ENCODE measurements around the gene DAGLA. TPM values are rescaled to one million over a fixed set of nuclear protein-coding genes. Genes with fewer than 3 reads are reported as not detected.

Gene DAGLA
- total and polyA plus RNA-seq, 2 of the 13 experiments (the other 11 are each of a cell fraction or from before 2014, with no cell fraction given): 2.6 to 3.9 TPM

DNA sequence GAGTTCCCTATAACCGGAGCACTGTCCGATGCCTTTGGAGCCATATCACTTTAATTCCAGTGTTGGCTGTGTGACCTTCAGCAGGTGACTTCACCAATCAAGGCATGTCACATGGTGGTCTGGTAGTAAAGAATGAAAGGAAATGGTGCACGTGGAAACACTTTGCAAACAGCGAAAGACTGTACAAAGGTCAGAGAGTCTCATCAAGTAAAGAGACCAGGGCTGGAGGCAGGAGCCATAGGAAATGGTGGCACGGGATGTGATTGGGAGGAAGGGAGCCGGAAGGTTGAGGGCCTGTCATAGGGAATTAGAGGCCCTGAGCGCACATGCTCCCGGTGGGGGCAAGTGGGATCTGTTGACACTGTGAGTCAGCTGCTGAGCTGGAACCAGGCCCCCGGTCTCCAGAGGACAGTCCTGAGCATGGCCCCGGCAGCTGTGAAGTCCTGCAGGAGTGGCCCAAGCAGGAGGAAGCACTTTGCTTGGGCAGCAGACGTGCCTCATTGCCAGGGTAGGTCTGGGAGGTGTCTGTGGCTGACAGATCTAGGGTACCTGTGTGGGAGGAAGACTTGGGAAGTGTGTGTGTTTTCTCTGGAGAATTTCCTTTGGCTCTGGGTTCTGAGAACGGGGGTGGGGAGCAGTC lies 2.0 kb downstream of the DAGLA start (continued):
- TF ChIP-seq AGO2 (optimal IDR thresholded peaks at IDR 0.05; ENCODE audit: low read depth, low read length) (no peak), KLF16 (CRISPR knock-in tag; IDR thresholded peaks at IDR 0.05) (peak in 1 of 2 experiments; percentile 93; a peak in 2 of 4 replicates), CCDC6 (CRISPR knock-in tag; IDR thresholded peaks at IDR 0.05) (peak; percentile 62; the same call in 1 of the 2 replicates), REXO4 (CRISPR knock-in tag; IDR thresholded peaks at IDR 0.05; ENCODE audit: borderline replicate concordance) (no peak), ZSCAN20 (CRISPR knock-in tag; IDR thresholded peaks at IDR 0.05; ENCODE audit: borderline replicate concordance) (0 out of 2 replicates have a peak, but pooled peaks have one; percentile 47), NFYB (CRISPR knock-in tag; IDR thresholded peaks at IDR 0.05) (peak; percentile 72), SOX6 (IDR thresholded peaks at IDR 0.05) (no peak), SOX6 (CRISPR knock-in tag; IDR thresholded peaks at IDR 0.05) (peak; percentile 88), ARNTL (CRISPR knock-in tag; IDR thresholded peaks at IDR 0.05) (peak; percentile 93), NFE2L2 (IDR thresholded peaks at IDR 0.05; ENCODE audit: low read length) (peak; percentile 66), ZNF747 (CRISPR knock-in tag; IDR thresholded peaks at IDR 0.05; ENCODE audit: borderline replicate concordance) (peak; percentile 80; the same call in 1 of the 2 replicates), ZNF7 (CRISPR knock-in tag; IDR thresholded peaks at IDR 0.05) (no peak), RARA (CRISPR knock-in tag; IDR thresholded peaks at IDR 0.05) (peak; percentile 82), KLF13 (CRISPR knock-in tag; IDR thresholded peaks at IDR 0.05) (no peak)
- TF ChIP-seq, protein P1, sequence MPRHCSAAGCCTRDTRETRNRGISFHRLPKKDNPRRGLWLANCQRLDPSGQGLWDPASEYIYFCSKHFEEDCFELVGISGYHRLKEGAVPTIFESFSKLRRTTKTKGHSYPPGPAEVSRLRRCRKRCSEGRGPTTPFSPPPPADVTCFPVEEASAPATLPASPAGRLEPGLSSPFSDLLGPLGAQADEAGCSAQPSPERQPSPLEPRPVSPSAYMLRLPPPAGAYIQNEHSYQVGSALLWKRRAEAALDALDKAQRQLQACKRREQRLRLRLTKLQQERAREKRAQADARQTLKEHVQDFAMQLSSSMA (CRISPR knock-in tag; IDR thresholded peaks at IDR 0.05): peak; percentile 69; the same call in 1 of the 2 replicates
- TF ChIP-seq, protein P2, sequence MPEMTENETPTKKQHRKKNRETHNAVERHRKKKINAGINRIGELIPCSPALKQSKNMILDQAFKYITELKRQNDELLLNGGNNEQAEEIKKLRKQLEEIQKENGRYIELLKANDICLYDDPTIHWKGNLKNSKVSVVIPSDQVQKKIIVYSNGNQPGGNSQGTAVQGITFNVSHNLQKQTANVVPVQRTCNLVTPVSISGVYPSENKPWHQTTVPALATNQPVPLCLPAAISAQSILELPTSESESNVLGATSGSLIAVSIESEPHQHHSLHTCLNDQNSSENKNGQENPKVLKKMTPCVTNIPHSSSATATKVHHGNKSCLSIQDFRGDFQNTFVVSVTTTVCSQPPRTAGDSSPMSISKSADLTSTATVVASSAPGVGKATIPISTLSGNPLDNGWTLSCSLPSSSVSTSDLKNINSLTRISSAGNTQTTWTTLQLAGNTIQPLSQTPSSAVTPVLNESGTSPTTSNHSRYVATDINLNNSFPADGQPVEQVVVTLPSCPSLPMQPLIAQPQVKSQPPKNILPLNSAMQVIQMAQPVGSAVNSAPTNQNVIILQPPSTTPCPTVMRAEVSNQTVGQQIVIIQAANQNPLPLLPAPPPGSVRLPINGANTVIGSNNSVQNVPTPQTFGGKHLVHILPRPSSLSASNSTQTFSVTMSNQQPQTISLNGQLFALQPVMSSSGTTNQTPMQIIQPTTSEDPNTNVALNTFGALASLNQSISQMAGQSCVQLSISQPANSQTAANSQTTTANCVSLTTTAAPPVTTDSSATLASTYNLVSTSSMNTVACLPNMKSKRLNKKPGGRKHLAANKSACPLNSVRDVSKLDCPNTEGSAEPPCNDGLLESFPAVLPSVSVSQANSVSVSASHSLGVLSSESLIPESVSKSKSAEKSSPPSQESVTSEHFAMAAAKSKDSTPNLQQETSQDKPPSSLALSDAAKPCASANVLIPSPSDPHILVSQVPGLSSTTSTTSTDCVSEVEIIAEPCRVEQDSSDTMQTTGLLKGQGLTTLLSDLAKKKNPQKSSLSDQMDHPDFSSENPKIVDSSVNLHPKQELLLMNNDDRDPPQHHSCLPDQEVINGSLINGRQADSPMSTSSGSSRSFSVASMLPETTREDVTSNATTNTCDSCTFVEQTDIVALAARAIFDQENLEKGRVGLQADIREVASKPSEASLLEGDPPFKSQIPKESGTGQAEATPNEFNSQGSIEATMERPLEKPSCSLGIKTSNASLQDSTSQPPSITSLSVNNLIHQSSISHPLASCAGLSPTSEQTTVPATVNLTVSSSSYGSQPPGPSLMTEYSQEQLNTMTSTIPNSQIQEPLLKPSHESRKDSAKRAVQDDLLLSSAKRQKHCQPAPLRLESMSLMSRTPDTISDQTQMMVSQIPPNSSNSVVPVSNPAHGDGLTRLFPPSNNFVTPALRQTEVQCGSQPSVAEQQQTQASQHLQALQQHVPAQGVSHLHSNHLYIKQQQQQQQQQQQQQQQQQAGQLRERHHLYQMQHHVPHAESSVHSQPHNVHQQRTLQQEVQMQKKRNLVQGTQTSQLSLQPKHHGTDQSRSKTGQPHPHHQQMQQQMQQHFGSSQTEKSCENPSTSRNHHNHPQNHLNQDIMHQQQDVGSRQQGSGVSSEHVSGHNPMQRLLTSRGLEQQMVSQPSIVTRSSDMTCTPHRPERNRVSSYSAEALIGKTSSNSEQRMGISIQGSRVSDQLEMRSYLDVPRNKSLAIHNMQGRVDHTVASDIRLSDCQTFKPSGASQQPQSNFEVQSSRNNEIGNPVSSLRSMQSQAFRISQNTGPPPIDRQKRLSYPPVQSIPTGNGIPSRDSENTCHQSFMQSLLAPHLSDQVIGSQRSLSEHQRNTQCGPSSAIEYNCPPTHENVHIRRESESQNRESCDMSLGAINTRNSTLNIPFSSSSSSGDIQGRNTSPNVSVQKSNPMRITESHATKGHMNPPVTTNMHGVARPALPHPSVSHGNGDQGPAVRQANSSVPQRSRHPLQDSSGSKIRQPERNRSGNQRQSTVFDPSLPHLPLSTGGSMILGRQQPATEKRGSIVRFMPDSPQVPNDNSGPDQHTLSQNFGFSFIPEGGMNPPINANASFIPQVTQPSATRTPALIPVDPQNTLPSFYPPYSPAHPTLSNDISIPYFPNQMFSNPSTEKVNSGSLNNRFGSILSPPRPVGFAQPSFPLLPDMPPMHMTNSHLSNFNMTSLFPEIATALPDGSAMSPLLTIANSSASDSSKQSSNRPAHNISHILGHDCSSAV (CRISPR knock-in tag; IDR thresholded peaks at IDR 0.05; ENCODE audit: borderline replicate concordance): no peak
- TF ChIP-seq, protein P3, sequence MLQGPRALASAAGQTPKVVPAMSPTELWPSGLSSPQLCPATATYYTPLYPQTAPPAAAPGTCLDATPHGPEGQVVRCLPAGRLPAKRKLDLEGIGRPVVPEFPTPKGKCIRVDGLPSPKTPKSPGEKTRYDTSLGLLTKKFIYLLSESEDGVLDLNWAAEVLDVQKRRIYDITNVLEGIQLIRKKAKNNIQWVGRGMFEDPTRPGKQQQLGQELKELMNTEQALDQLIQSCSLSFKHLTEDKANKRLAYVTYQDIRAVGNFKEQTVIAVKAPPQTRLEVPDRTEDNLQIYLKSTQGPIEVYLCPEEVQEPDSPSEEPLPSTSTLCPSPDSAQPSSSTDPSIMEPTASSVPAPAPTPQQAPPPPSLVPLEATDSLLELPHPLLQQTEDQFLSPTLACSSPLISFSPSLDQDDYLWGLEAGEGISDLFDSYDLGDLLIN (CRISPR knock-in tag; IDR thresholded peaks at IDR 0.05; ENCODE audit: borderline replicate concordance): no peak
- TF ChIP-seq, protein P4, sequence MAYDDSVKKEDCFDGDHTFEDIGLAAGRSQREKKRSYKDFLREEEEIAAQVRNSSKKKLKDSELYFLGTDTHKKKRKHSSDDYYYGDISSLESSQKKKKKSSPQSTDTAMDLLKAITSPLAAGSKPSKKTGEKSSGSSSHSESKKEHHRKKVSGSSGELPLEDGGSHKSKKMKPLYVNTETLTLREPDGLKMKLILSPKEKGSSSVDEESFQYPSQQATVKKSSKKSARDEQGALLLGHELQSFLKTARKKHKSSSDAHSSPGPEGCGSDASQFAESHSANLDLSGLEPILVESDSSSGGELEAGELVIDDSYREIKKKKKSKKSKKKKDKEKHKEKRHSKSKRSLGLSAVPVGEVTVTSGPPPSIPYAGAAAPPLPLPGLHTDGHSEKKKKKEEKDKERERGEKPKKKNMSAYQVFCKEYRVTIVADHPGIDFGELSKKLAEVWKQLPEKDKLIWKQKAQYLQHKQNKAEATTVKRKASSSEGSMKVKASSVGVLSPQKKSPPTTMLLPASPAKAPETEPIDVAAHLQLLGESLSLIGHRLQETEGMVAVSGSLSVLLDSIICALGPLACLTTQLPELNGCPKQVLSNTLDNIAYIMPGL (CRISPR knock-in tag; IDR thresholded peaks at IDR 0.05; ENCODE audit: borderline replicate concordance in 1 of 2, low read depth in 1 of 2): peak in 1 of 2 experiments; percentile 71; a peak in 3 of 4 replicates
